Erythroblast (primary cell): Measurements from ENCODE around the gene PUS7.
"Not testable (repeated sequence)": the region's sequence is repeated elsewhere in the genome, so short reads cannot be mapped to it uniquely, and the experiment has no call there.

Source experiments
- DNase-seq, 2 experiments: peaks; one replicate each; lab custom pipeline; 2025; lab: John Stamatoyannopoulos, UW
- GATA1 ChIP-seq: IDR thresholded peaks from 2 replicates; pipeline ENCODE4 v1.6.1; 2011; ENCODE audit warnings: low read depth, mild to moderate bottlenecking, control low read depth, low read length, moderate library complexity
- POLR2A ChIP-seq: IDR thresholded peaks from 2 replicates; pipeline ENCODE4 v1.6.1; 2011; ENCODE audit warnings: mild to moderate bottlenecking, low read length

PUS7 gene

GRCh38 chr7:105521717-105522463, at the start of gene PUS7:
PUS7 (minus strand) TSS chr7:105522271; CDS start chr7:105508512, 13,759 bp downstream.
- TF ChIP-seq GATA1 (no peak), POLR2A (peak; percentile 72)
- peak; percentile 92 to 93 for DNase-seq

GRCh38 chr7:105567821-105568220, 45.8 kb upstream of the PUS7 start:
- DNase-seq = no peak
- TF ChIP-seq GATA1 = no peak

GRCh38 chr7:105567024-105567423, 45.0 kb upstream of the PUS7 start:
- DNase-seq = no peak
- TF ChIP-seq POLR2A (no peak), GATA1 (no peak)

- no peak for DNase-seq
Observed at GRCh38 chr7:105565190-105565589, 43.1 kb upstream of the PUS7 start.

GRCh38 chr7:105559926-105560325, 37.9 kb upstream of the PUS7 start:
- no peak for DNase-seq
- TF ChIP-seq POLR2A (no peak), GATA1 (no peak)

More at GRCh38 chr7:105565190-105565589, 43.1 kb upstream of the PUS7 start:
- TF ChIP-seq POLR2A = no peak
- no peak for TF ChIP-seq GATA1

- no peak for TF ChIP-seq POLR2A
- no peak for TF ChIP-seq GATA1
- peak in 1 of 2 experiments; percentile 5 for DNase-seq
Observed at GRCh38 chr7:105538339-105538738, 16.3 kb upstream of the PUS7 start.

GRCh38 chr7:105532709-105533460, 10.8 kb upstream of the PUS7 start:
- TF ChIP-seq POLR2A (no peak), GATA1 (no peak)
- peak; percentile 32 to 70 for DNase-seq

- no peak for TF ChIP-seq GATA1
- TF ChIP-seq POLR2A = peak; percentile 96
- DNase-seq = peak; percentile 94
Observed at GRCh38 chr7:105531792-105532671, 10.0 kb upstream of the PUS7 start, which contains the start of gene RINT1. RINT1 (plus strand) TSS chr7:105532201; CDS start chr7:105532316, 115 bp downstream.

GRCh38 chr7:105530546-105530945, 8.5 kb upstream of the PUS7 start:
- TF ChIP-seq POLR2A (no peak), GATA1 (no peak)
- DNase-seq = no peak

GRCh38 chr7:105530126-105530525, 8.1 kb upstream of the PUS7 start:
- TF ChIP-seq GATA1 (no peak), POLR2A (no peak)
- no peak for DNase-seq

- DNase-seq = not testable (repeated sequence)
Observed at GRCh38 chr7:105527737-105528136, 5.7 kb upstream of the PUS7 start.

GRCh38 chr7:105524840-105525239, 2.8 kb upstream of the PUS7 start:
- TF ChIP-seq GATA1 = no peak
- TF ChIP-seq POLR2A = no peak
- no peak for DNase-seq

- DNase-seq = not testable (repeated sequence)
Observed at GRCh38 chr7:105524423-105524822, 2.4 kb upstream of the PUS7 start.

GRCh38 chr7:105521027-105521716, 899 bp downstream of the PUS7 start:
- DNase-seq = peak; percentile 71 to 76
- TF ChIP-seq GATA1 (no peak), POLR2A (no peak)

- DNase-seq = not testable (repeated sequence)
Observed at GRCh38 chr7:105520620-105521019, 1.5 kb downstream of the PUS7 start.
